ENCODE data around the gene NUF2.
"Not testable (repeated sequence)": the region's sequence is repeated elsewhere in the genome, so short reads cannot be mapped to it uniquely, and the experiment has no call there.

NUF2 gene

GRCh38 chr1:163335216-163335615, 13.5 kb downstream of the NUF2 start:
- no peak for DNase-seq (ENCODE audit: low spot score)

- no peak for DNase-seq (ENCODE audit: low spot score)
These were observed 15.9 kb downstream of the NUF2 start for GRCh38 chr1:163337631-163338030.

GRCh38 chr1:163346326-163346870, 24.6 kb downstream of the NUF2 start:
- no peak for DNase-seq (ENCODE audit: low spot score)

- DNase-seq (ENCODE audit: low spot score) = no peak
These were observed 25.4 kb downstream of the NUF2 start for GRCh38 chr1:163347106-163347505.

GRCh38 chr1:163351912-163352311, 30.2 kb downstream of the NUF2 start:
- no peak for DNase-seq (ENCODE audit: low spot score)

- no peak for DNase-seq (ENCODE audit: low spot score)
These were observed 35.6 kb downstream of the NUF2 start for GRCh38 chr1:163357378-163357777.

GRCh38 chr1:163358172-163358571, 36.4 kb downstream of the NUF2 start:
- not testable (repeated sequence) for DNase-seq (ENCODE audit: low spot score)

GRCh38 chr1:163361123-163361934, 39.6 kb downstream of the NUF2 start:
- DNase-seq (ENCODE audit: low spot score) = peak; percentile 7

GRCh38 chr1:163365186-163365585, 43.4 kb downstream of the NUF2 start:
- no peak for DNase-seq (ENCODE audit: low spot score)

GRCh38 chr1:163366555-163366954, 44.8 kb downstream of the NUF2 start:
- DNase-seq (ENCODE audit: low spot score) = no peak

- no peak for DNase-seq (ENCODE audit: low spot score)
These were observed 46.0 kb downstream of the NUF2 start for GRCh38 chr1:163367721-163368120.

GRCh38 chr1:163372576-163372975, 50.8 kb downstream of the NUF2 start:
- no peak for DNase-seq (ENCODE audit: low spot score)

GRCh38 chr1:163378554-163378953, 56.8 kb downstream of the NUF2 start:
- DNase-seq (ENCODE audit: low spot score) = no peak

- no peak for DNase-seq (ENCODE audit: low spot score)
These were observed 58.0 kb downstream of the NUF2 start for GRCh38 chr1:163379801-163380200.

GRCh38 chr1:163381487-163382184, 59.9 kb downstream of the NUF2 start:
- no peak for DNase-seq (ENCODE audit: low spot score)

GRCh38 chr1:163382395-163382794, 60.6 kb downstream of the NUF2 start:
- DNase-seq (ENCODE audit: low spot score) = no peak

- DNase-seq (ENCODE audit: low spot score) = no peak
These were observed 65.4 kb downstream of the NUF2 start for GRCh38 chr1:163387146-163387545.

- no peak for DNase-seq (ENCODE audit: low spot score)
These were observed 67.2 kb downstream of the NUF2 start for GRCh38 chr1:163388970-163389369.

- DNase-seq (ENCODE audit: low spot score) = no peak
These were observed 74.0 kb downstream of the NUF2 start for GRCh38 chr1:163395790-163396189.

- DNase-seq (ENCODE audit: low spot score) = no peak
These were observed 75.9 kb downstream of the NUF2 start for GRCh38 chr1:163397451-163398200.

GRCh38 chr1:163399001-163399400, 77.2 kb downstream of the NUF2 start:
- DNase-seq (ENCODE audit: low spot score) = no peak

- no peak for DNase-seq (ENCODE audit: low spot score)
These were observed 78.3 kb downstream of the NUF2 start for GRCh38 chr1:163399976-163400601.

Measured in AG08396 (cell line).